Choroid plexus epithelial cell (primary cell): Measurements from ENCODE around the gene IDE.

Experiments used
- DNase-seq: peaks from one replicate; pipeline ENCODE4 v3.0.0-alpha.2; 2010; ENCODE audit warnings: low read depth
- H3K4me3 ChIP-seq: 2 replicates; pipeline ENCODE4 v1.5.1; 2011; ENCODE audit warnings: low read depth, mild to moderate bottlenecking, control low read depth, low read length, moderate library complexity
- CTCF ChIP-seq: conservative IDR thresholded peaks from 2 replicates; pipeline ENCODE4 v1.5.1; 2011; ENCODE audit warnings: low read depth, mild to moderate bottlenecking, control low read depth, inconsistent platforms, low read length, moderate library complexity

IDE gene

GRCh38 chr10:92492748-92493240 lies 81.1 kb downstream of the IDE start:
- H3K4me3 ChIP-seq, result no peak overlapping the region
- TF ChIP-seq CTCF, result no peak
- no peak for DNase-seq

- TF ChIP-seq CTCF, result no peak
- DNase-seq, result peak; percentile 35
- H3K4me3 ChIP-seq, result no peak overlapping the region
Measured at GRCh38 chr10:92490387-92490786, 83.5 kb downstream of the IDE start.

GRCh38 chr10:92486637-92487036 lies 87.3 kb downstream of the IDE start:
- TF ChIP-seq CTCF, result no peak
- peak; percentile 19 for DNase-seq
- H3K4me3 ChIP-seq, result no peak overlapping the region

GRCh38 chr10:92483539-92483938 lies 90.4 kb downstream of the IDE start:
- no peak for TF ChIP-seq CTCF
- DNase-seq, result no peak

GRCh38 chr10:92480413-92480812 lies 93.5 kb downstream of the IDE start:
- no peak for DNase-seq
- no peak overlapping the region for H3K4me3 ChIP-seq
- no peak for TF ChIP-seq CTCF

More at GRCh38 chr10:92483539-92483938, 90.4 kb downstream of the IDE start:
- H3K4me3 ChIP-seq, result no peak overlapping the region

- TF ChIP-seq CTCF, result no peak
- DNase-seq, result no peak
- H3K4me3 ChIP-seq, result no peak overlapping the region
Measured at GRCh38 chr10:92479547-92479946, 94.3 kb downstream of the IDE start.

GRCh38 chr10:92478536-92478935 lies 95.4 kb downstream of the IDE start:
- H3K4me3 ChIP-seq, result no peak overlapping the region
- DNase-seq, result no peak
- TF ChIP-seq CTCF, result no peak
